Measurements from ENCODE around the gene F13A1.
"Not testable (repeated sequence)": the region's sequence is repeated elsewhere in the genome, so short reads cannot be mapped to it uniquely, and the experiment has no call there.

The F13A1 gene

GRCh38 chr6:6317825-6318733 lies 2.4 kb downstream of the F13A1 start:
- DNase-seq (ENCODE audit: low read depth), result no peak

GRCh38 chr6:6317386-6317785 lies 3.1 kb downstream of the F13A1 start:
- no peak for DNase-seq (ENCODE audit: low read depth)

GRCh38 chr6:6315660-6316059 lies 4.8 kb downstream of the F13A1 start:
- DNase-seq (ENCODE audit: low read depth), result peak; percentile 34

GRCh38 chr6:6314596-6314995 lies 5.9 kb downstream of the F13A1 start:
- DNase-seq (ENCODE audit: low read depth), result no peak

- no peak for DNase-seq (ENCODE audit: low read depth)
Measured at GRCh38 chr6:6312901-6313441, 7.5 kb downstream of the F13A1 start.

GRCh38 chr6:6305575-6305974 lies 14.9 kb downstream of the F13A1 start:
- no peak for DNase-seq (ENCODE audit: low read depth)

GRCh38 chr6:6300383-6300782 lies 20.1 kb downstream of the F13A1 start:
- DNase-seq (ENCODE audit: low read depth), result not testable (repeated sequence)

- DNase-seq (ENCODE audit: low read depth), result no peak
Measured at GRCh38 chr6:6293317-6293716, 27.1 kb downstream of the F13A1 start.

- DNase-seq (ENCODE audit: low read depth), result no peak
Measured at GRCh38 chr6:6287415-6287814, 33.0 kb downstream of the F13A1 start.

GRCh38 chr6:6285679-6286078 lies 34.8 kb downstream of the F13A1 start:
- DNase-seq (ENCODE audit: low read depth), result no peak

- DNase-seq (ENCODE audit: low read depth), result no peak
Measured at GRCh38 chr6:6284221-6284966, 36.1 kb downstream of the F13A1 start.

GRCh38 chr6:6283746-6284145 lies 36.7 kb downstream of the F13A1 start:
- no peak for DNase-seq (ENCODE audit: low read depth)

GRCh38 chr6:6282716-6283115 lies 37.7 kb downstream of the F13A1 start:
- DNase-seq (ENCODE audit: low read depth), result no peak

GRCh38 chr6:6277413-6277812 lies 43.0 kb downstream of the F13A1 start:
- peak; percentile 7 for DNase-seq (ENCODE audit: low read depth)

- no peak for DNase-seq (ENCODE audit: low read depth)
Measured at GRCh38 chr6:6270948-6271535, 49.4 kb downstream of the F13A1 start.

GRCh38 chr6:6260196-6260722 lies 60.2 kb downstream of the F13A1 start:
- DNase-seq (ENCODE audit: low read depth), result no peak

GRCh38 chr6:6256886-6257285 lies 63.6 kb downstream of the F13A1 start:
- DNase-seq (ENCODE audit: low read depth), result no peak

- DNase-seq (ENCODE audit: low read depth), result no peak
Measured at GRCh38 chr6:6256259-6256658, 64.2 kb downstream of the F13A1 start.

GRCh38 chr6:6251555-6252280 lies 68.7 kb downstream of the F13A1 start:
- DNase-seq (ENCODE audit: low read depth), result no peak

GRCh38 chr6:6248651-6249050 lies 71.8 kb downstream of the F13A1 start:
- no peak for DNase-seq (ENCODE audit: low read depth)

GRCh38 chr6:6246544-6246943 lies 73.9 kb downstream of the F13A1 start:
- no peak for DNase-seq (ENCODE audit: low read depth)

- DNase-seq (ENCODE audit: low read depth), result no peak
Measured at GRCh38 chr6:6244624-6245023, 75.8 kb downstream of the F13A1 start.

All from ELR (cell line).